Liver (tissue), 9 donors: ENCODE results near the gene PGC. TPM values are rescaled to one million over a fixed set of nuclear protein-coding genes. Genes with fewer than 3 reads are reported as not detected.

Experiments
- DNase-seq: peaks from one replicate; pipeline ENCODE4 v3.0.0-alpha.2; 2017; ENCODE audit warnings: low spot score
- H3K27ac ChIP-seq, 2 donors: one replicate each; pipeline ENCODE4 v1.7.0; 2013; ENCODE audit warnings: inconsistent platforms in 2 of 2, low read length in 2 of 2, control low read depth in 1 of 2, low read depth in 1 of 2, mild to moderate bottlenecking in 1 of 2
- H3K27me3 ChIP-seq, 4 donors: one replicate each; pipeline versions ENCODE4 v1.6.1 to v1.7.0; 2013; ENCODE audit warnings: low read length in 3 of 4, inconsistent platforms in 1 of 4, mild to moderate bottlenecking in 1 of 4, moderate library complexity in 1 of 4; ENCODE audit not compliant: control insufficient read depth in 4 of 4, insufficient read depth in 4 of 4
- H3K36me3 ChIP-seq, 4 donors: one replicate each; pipeline versions ENCODE4 v1.6.1 to v1.7.0; 2013; ENCODE audit warnings: low read length in 3 of 4, mild to moderate bottlenecking in 3 of 4, low read depth in 1 of 4, moderate library complexity in 1 of 4; ENCODE audit not compliant: control insufficient read depth in 4 of 4, insufficient read depth in 3 of 4
- H3K4me1 ChIP-seq, 4 donors: one replicate each; pipeline versions ENCODE4 v1.6.1 to v1.7.0; 2013; ENCODE audit warnings: low read length in 3 of 4, mild to moderate bottlenecking in 3 of 4, moderate library complexity in 1 of 4; ENCODE audit not compliant: control insufficient read depth in 4 of 4, insufficient read depth in 4 of 4
- H3K4me3 ChIP-seq, 3 donors: one replicate each; pipeline versions ENCODE4 v1.6.1 to v1.7.0; 2013; ENCODE audit warnings: low read length in 3 of 3, control low read depth in 1 of 3, low read depth in 1 of 3, mild to moderate bottlenecking in 1 of 3
- H3K9ac ChIP-seq, 2 donors: one replicate each; pipeline ENCODE4 v1.7.0; 2013; ENCODE audit warnings: low read length in 2 of 2, mild to moderate bottlenecking in 2 of 2, moderate library complexity in 2 of 2, control low read depth in 1 of 2, low read depth in 1 of 2
- H3K9me3 ChIP-seq, 4 donors: one replicate each; pipeline versions ENCODE4 v1.6.1 to v1.7.0; 2013; ENCODE audit warnings: low read length in 3 of 4; ENCODE audit not compliant: control insufficient read depth in 4 of 4
- EGR1 ChIP-seq, 2 donors: IDR thresholded peaks; 2 replicates each; pipeline ENCODE4 v1.6.1; 2016 to 2018; ENCODE audit warnings: antibody characterized with exemption in 2 of 2, low read depth in 2 of 2
- FOXA1 ChIP-seq: IDR thresholded peaks from 2 replicates; pipeline ENCODE4 v1.6.1; 2016; ENCODE audit warnings: antibody characterized with exemption
- FOXA2 ChIP-seq: IDR thresholded peaks from 2 replicates; pipeline ENCODE4 v1.6.1; 2016; ENCODE audit warnings: antibody characterized with exemption
- GABPA ChIP-seq, 2 donors: IDR thresholded peaks in 1 of 2; conservative IDR thresholded peaks in 1 of 2; 2 replicates each; pipeline ENCODE4 v1.6.1; 2016; ENCODE audit warnings: antibody characterized with exemption in 2 of 2, mild to moderate bottlenecking in 1 of 2, moderate library complexity in 1 of 2
- HNF4A ChIP-seq, 2 donors: conservative IDR thresholded peaks; 2 replicates each; pipeline ENCODE4 v1.6.1; 2016; ENCODE audit warnings: antibody characterized with exemption in 2 of 2, mild to moderate bottlenecking in 2 of 2
- HNF4G ChIP-seq: IDR thresholded peaks from 2 replicates; pipeline ENCODE4 v1.6.1; 2016; ENCODE audit warnings: antibody characterized with exemption
- JUND ChIP-seq, 2 donors: IDR thresholded peaks; 2 replicates each; pipeline ENCODE4 v1.6.1; 2016; ENCODE audit warnings: antibody characterized with exemption in 2 of 2
- NR2F2 ChIP-seq: IDR thresholded peaks from 2 replicates; pipeline ENCODE4 v1.6.1; 2016; ENCODE audit warnings: antibody characterized with exemption
- RAD21 ChIP-seq, 2 donors: IDR thresholded peaks; 2 replicates each; pipeline ENCODE4 v1.6.1; 2016; ENCODE audit warnings: antibody characterized with exemption in 2 of 2, mild to moderate bottlenecking in 2 of 2
- RXRA ChIP-seq, 2 donors: IDR thresholded peaks; 2 replicates each; pipeline ENCODE4 v1.6.1; 2017 to 2018; ENCODE audit warnings: antibody characterized with exemption in 2 of 2, mild to moderate bottlenecking in 1 of 2
- SP1 ChIP-seq: IDR thresholded peaks from 2 replicates; pipeline ENCODE4 v1.6.1; 2018; ENCODE audit warnings: antibody characterized with exemption, mild to moderate bottlenecking
- YY1 ChIP-seq: IDR thresholded peaks from 2 replicates; pipeline ENCODE4 v1.6.1; 2016; ENCODE audit warnings: antibody characterized with exemption, mild to moderate bottlenecking
- WGBS: extraction: QIAGEN DNeasy Blood & Tissue Kit; methylation state at CpG from one replicate; pipeline ENCODE4 v1.1.7; 2013; 5-methylcytosine and 5-hydroxymethylcytosine counted together
- polyA plus RNA-seq, 2 donors: library from polyadenylated mRNA; stranded (reverse) in 1 of 2; unstranded in 1 of 2; fragments of 200-250 nt in 1 of 2; fragments of >200 nt in 1 of 2; fragmentation: Nextera tagmentation in 1 of 2; extraction: Ambion mirVana in 1 of 2; gene quantifications; one replicate each; pipeline versions ENCODE4 v1.2.1 to v1.2.3, GENCODE V29; 2013 to 2015
- total RNA-seq, 2 donors: library from RNA; depleted of rRNA; stranded (reverse); fragments of >200 nt; gene quantifications; one replicate each; pipeline ENCODE4 v1.2.3, GENCODE V29; 2014
- TF ChIP-seq, protein P1 (sequence below): IDR thresholded peaks from 2 replicates; pipeline ENCODE4 v1.6.1; 2016; ENCODE audit warnings: antibody characterized with exemption, mild to moderate bottlenecking
- TF ChIP-seq, protein P2 (sequence below): IDR thresholded peaks from 2 replicates; pipeline ENCODE4 v1.6.1; 2016; ENCODE audit warnings: antibody characterized with exemption
- TF ChIP-seq, protein P3 (sequence below): IDR thresholded peaks from 2 replicates; pipeline ENCODE4 v1.6.1; 2016; ENCODE audit warnings: antibody characterized with exemption
- donor health status: healthy.
- donor health status: healthy.
- donor health status: healthy.
- donor health status: healthy.
- donor health status: healthy.

Gene PGC
- total and polyA plus RNA-seq, 4 donors: 0.05 to 0.18 TPM; not detected in 2

DNA sequence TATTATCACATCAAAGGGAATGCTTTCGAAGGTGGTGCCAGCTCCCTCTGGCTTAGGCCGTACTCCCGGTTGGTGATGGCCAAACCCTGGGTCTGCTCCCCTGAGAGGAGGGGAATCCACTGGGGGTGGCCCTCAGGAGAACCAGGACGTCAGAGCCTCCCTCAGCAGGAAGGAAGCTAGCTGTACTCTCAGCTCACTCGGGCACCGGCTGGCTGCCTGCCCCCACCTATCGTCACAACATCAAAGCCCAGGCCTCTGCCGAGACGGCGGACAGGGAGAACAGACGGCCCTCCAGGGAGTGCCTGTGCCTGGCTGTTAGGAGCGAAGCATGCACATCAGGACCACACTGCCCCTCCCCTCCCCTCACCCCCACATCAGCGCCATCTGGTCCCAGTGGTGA lies 9.2 kb upstream of the PGC start:
- TF ChIP-seq, protein P1, sequence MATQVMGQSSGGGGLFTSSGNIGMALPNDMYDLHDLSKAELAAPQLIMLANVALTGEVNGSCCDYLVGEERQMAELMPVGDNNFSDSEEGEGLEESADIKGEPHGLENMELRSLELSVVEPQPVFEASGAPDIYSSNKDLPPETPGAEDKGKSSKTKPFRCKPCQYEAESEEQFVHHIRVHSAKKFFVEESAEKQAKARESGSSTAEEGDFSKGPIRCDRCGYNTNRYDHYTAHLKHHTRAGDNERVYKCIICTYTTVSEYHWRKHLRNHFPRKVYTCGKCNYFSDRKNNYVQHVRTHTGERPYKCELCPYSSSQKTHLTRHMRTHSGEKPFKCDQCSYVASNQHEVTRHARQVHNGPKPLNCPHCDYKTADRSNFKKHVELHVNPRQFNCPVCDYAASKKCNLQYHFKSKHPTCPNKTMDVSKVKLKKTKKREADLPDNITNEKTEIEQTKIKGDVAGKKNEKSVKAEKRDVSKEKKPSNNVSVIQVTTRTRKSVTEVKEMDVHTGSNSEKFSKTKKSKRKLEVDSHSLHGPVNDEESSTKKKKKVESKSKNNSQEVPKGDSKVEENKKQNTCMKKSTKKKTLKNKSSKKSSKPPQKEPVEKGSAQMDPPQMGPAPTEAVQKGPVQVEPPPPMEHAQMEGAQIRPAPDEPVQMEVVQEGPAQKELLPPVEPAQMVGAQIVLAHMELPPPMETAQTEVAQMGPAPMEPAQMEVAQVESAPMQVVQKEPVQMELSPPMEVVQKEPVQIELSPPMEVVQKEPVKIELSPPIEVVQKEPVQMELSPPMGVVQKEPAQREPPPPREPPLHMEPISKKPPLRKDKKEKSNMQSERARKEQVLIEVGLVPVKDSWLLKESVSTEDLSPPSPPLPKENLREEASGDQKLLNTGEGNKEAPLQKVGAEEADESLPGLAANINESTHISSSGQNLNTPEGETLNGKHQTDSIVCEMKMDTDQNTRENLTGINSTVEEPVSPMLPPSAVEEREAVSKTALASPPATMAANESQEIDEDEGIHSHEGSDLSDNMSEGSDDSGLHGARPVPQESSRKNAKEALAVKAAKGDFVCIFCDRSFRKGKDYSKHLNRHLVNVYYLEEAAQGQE: no peak
- TF ChIP-seq SP1: no peak
- no peak for TF ChIP-seq NR2F2
- TF ChIP-seq JUND (IDR thresholded peaks at IDR 0.05): no peak
- no peak for TF ChIP-seq RXRA (IDR thresholded peaks at IDR 0.05)
- TF ChIP-seq GABPA (IDR thresholded peaks at IDR 0.05 in 1 of 2, conservative IDR thresholded peaks at IDR 0.05 in 1 of 2): no peak
- TF ChIP-seq FOXA2: no peak
- TF ChIP-seq RAD21 (IDR thresholded peaks at IDR 0.05): no peak
- no peak for TF ChIP-seq FOXA1
- TF ChIP-seq, protein P2, sequence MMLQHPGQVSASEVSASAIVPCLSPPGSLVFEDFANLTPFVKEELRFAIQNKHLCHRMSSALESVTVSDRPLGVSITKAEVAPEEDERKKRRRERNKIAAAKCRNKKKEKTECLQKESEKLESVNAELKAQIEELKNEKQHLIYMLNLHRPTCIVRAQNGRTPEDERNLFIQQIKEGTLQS: no peak
- no peak for TF ChIP-seq YY1
- TF ChIP-seq HNF4A (conservative IDR thresholded peaks at IDR 0.05): no peak
- TF ChIP-seq, protein P3, sequence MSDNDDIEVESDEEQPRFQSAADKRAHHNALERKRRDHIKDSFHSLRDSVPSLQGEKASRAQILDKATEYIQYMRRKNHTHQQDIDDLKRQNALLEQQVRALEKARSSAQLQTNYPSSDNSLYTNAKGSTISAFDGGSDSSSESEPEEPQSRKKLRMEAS: no peak
- no peak for TF ChIP-seq EGR1 (IDR thresholded peaks at IDR 0.05; ENCODE audit: low read depth in 2 of 2)
- Histone ChIP-seq H3K9me3 (no peaks in the 10 kb centered on the region), H3K4me1 (no peaks in the 10 kb centered on the region), H3K4me3 (no peak overlapping the region), H3K27me3 (no peaks in the 10 kb centered on the region), H3K27ac (no peak overlapping the region), H3K36me3 (no peaks in the 10 kb centered on the region), H3K9ac (no peak overlapping the region)
- DNase-seq: no peak
- WGBS: 79% methylated on average over 13 of the region's 13 CpGs

DNA sequence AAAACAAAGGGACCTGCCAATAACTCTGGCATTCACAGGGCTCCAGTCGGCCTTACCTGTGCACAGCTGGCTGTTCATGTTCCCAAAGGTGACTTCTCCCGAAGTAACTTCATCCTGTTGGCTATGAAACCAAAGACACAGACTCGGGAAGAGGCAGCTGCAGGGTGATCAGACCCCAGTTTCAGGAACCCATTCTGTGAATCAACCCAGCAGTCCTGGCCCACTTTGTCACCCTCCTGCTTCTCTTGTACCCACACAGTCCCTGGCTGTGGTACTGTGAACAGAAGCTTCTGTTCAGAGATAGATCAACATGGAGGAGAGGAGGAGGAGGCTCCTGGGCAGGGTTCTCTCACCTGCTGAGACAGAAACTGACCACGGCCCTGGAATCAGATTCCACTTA lies 8.7 kb upstream of the PGC start:
- no peak for DNase-seq
- TF ChIP-seq GABPA (IDR thresholded peaks at IDR 0.05 in 1 of 2, conservative IDR thresholded peaks at IDR 0.05 in 1 of 2) (no peak), HNF4A (conservative IDR thresholded peaks at IDR 0.05) (no peak), FOXA2 (no peak), SP1 (no peak), HNF4G (no peak), RAD21 (IDR thresholded peaks at IDR 0.05) (no peak)
- TF ChIP-seq, protein P1: no peak
- no peaks in the 10 kb centered on the region for H3K4me1 ChIP-seq
- no peaks in the 10 kb centered on the region for H3K9me3 ChIP-seq
- H3K27me3 ChIP-seq: no peaks in the 10 kb centered on the region
- H3K9ac ChIP-seq: no peak overlapping the region
- no peaks in the 10 kb centered on the region for H3K36me3 ChIP-seq
- H3K4me3 ChIP-seq: no peak overlapping the region
- WGBS: 78% methylated on average over 4 of the region's 4 CpGs
- H3K27ac ChIP-seq: no peak overlapping the region
